Astrocyte (in vitro differentiated cells and primary cell): Measurements from ENCODE around the gene FMN1. TPM values are rescaled to one million over a fixed set of nuclear protein-coding genes. Genes with fewer than 3 reads are reported as not detected.

Experiments used
- DNase-seq: peaks from one replicate; pipeline ENCODE4 v3.0.0-alpha.2; 2010; ENCODE audit warnings: low read depth
- FAIRE-seq: peaks from 2 replicates; lab custom pipeline; 2011; peaks lifted over from hg19 to GRCh38; lab: Jason Lieb, UNC
- H2AFZ ChIP-seq: 2 replicates; pipeline ENCODE4 v1.6.0; 2012; ENCODE audit warnings: low read depth, low read length, inconsistent platforms
- H3K27ac ChIP-seq: 2 replicates; pipeline ENCODE4 v1.5.1; 2011; ENCODE audit warnings: low read depth, low read length, inconsistent platforms
- H3K27me3 ChIP-seq: 2 replicates; pipeline ENCODE4 v1.6.0; 2011; ENCODE audit warnings: low read length, inconsistent platforms; ENCODE audit not compliant: insufficient read depth
- H3K36me3 ChIP-seq: 2 replicates; pipeline ENCODE4 v1.5.1; 2011; ENCODE audit warnings: low read length, inconsistent platforms; ENCODE audit not compliant: insufficient read depth
- H3K4me1 ChIP-seq: 2 replicates; pipeline ENCODE4 v1.5.1; 2011; ENCODE audit warnings: low read length, inconsistent platforms; ENCODE audit not compliant: insufficient read depth
- H3K4me2 ChIP-seq: 2 replicates; pipeline ENCODE4 v1.6.0; 2012; ENCODE audit warnings: low read length, inconsistent platforms
- H3K4me3 ChIP-seq: 2 replicates; pipeline ENCODE4 v1.5.1; 2011; ENCODE audit warnings: low read depth, mild to moderate bottlenecking, low read length, inconsistent platforms; ENCODE audit not compliant: insufficient read depth
- H3K79me2 ChIP-seq: 2 replicates; pipeline ENCODE4 v1.6.0; 2012; ENCODE audit warnings: mild to moderate bottlenecking, low read length, inconsistent platforms; ENCODE audit not compliant: insufficient read depth
- H3K9ac ChIP-seq: 2 replicates; pipeline ENCODE4 v1.6.0; 2012; ENCODE audit warnings: mild to moderate bottlenecking, low read length, inconsistent platforms
- H3K9me3 ChIP-seq: 2 replicates; pipeline ENCODE4 v1.5.1; 2012; ENCODE audit warnings: low read depth, mild to moderate bottlenecking, low read length, inconsistent platforms; ENCODE audit not compliant: insufficient read depth
- H4K20me1 ChIP-seq: 2 replicates; pipeline ENCODE4 v1.6.0; 2012; ENCODE audit warnings: low read length, inconsistent platforms; ENCODE audit not compliant: insufficient read depth
- H3K27ac Mint-ChIP-seq: one replicate; pipeline ENCODE4 v1.8.0; 2021; ENCODE audit warnings: mild to moderate bottlenecking, mixed read lengths; ENCODE audit not compliant: unreplicated experiment
- H3K27me3 Mint-ChIP-seq: one replicate; pipeline ENCODE4 v1.8.0; 2021; ENCODE audit warnings: low read depth, mixed read lengths; ENCODE audit not compliant: unreplicated experiment
- H3K36me3 Mint-ChIP-seq: one replicate; pipeline ENCODE4 v1.8.0; 2021; ENCODE audit warnings: low read depth, mixed read lengths; ENCODE audit not compliant: unreplicated experiment
- H3K4me1 Mint-ChIP-seq: one replicate; pipeline ENCODE4 v1.8.0; 2021; ENCODE audit warnings: low read depth, mixed read lengths; ENCODE audit not compliant: unreplicated experiment
- H3K4me3 Mint-ChIP-seq: one replicate; pipeline ENCODE4 v1.8.0; 2021; ENCODE audit warnings: mild to moderate bottlenecking, moderate library complexity, mixed read lengths; ENCODE audit not compliant: unreplicated experiment
- H3K9me3 Mint-ChIP-seq: one replicate; pipeline ENCODE4 v1.8.0; 2021; ENCODE audit warnings: mild to moderate bottlenecking, mixed read lengths; ENCODE audit not compliant: unreplicated experiment
- EZH2 ChIP-seq: IDR thresholded peaks from 2 replicates; pipeline ENCODE4 v1.6.1; 2012; ENCODE audit warnings: mild to moderate bottlenecking, low read length, inconsistent platforms; ENCODE audit not compliant: insufficient read depth
- total RNA-seq: library from RNA; stranded (reverse); gene quantifications from 2 replicates; pipeline ENCODE4 v1.2.1, GENCODE V29; 2021
- TF ChIP-seq, protein P1 (sequence below): IDR thresholded peaks from 2 replicates; pipeline ENCODE4 v1.5.1; 2011; ENCODE audit warnings: low read depth, mild to moderate bottlenecking, inconsistent platforms, low read length, moderate library complexity; ENCODE audit not compliant: insufficient read depth

The FMN1 gene
- total RNA-seq, 1 donor from 2014 or later, result 5.3 TPM

DNA sequence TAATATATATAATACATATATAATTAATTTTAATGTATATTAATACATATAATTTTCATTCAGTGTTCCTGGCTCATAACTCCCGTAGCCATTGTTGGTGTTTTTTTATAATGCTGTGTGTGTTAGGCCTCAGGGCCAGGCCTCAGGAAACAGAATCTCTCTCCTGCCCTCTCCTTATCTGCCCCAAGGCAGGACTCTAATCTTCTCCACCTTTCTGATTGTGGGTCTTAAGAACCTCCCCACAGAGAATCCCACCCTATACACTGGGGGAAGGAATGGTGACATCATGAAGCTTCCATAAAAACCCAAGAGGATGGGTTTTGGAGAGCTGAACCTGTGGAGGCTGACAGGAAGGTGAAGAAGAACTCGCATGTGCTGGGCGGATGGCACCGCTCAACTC lies 4.0 kb upstream of the FMN1 start:
- peaks cover 27% of the 10 kb centered on the region for H3K4me1 ChIP-seq
- H3K4me1 Mint-ChIP-seq, result peaks cover 24% of the 10 kb centered on the region
- H3K9me3 Mint-ChIP-seq, result no peaks in the 10 kb centered on the region
- H3K79me2 ChIP-seq, result no peaks in the 10 kb centered on the region
- no peaks in the 10 kb centered on the region for H4K20me1 ChIP-seq
- peak overlapping the region; percentile 53 for H3K27ac Mint-ChIP-seq
- H3K27me3 Mint-ChIP-seq, result peaks cover 5% of the 10 kb centered on the region
- no peaks in the 10 kb centered on the region for H3K36me3 ChIP-seq
- no peak overlapping the region for H3K27ac ChIP-seq
- no peak overlapping the region for H3K9ac ChIP-seq
- H3K4me3 ChIP-seq, result no peak overlapping the region
- no peak overlapping the region for H2AFZ ChIP-seq
- no peak overlapping the region for H3K4me3 Mint-ChIP-seq
- no peaks in the 10 kb centered on the region for H3K36me3 Mint-ChIP-seq
- no peaks in the 10 kb centered on the region for H3K9me3 ChIP-seq
- DNase-seq, result no peak
- no peak for TF ChIP-seq EZH2
- TF ChIP-seq, protein P1, sequence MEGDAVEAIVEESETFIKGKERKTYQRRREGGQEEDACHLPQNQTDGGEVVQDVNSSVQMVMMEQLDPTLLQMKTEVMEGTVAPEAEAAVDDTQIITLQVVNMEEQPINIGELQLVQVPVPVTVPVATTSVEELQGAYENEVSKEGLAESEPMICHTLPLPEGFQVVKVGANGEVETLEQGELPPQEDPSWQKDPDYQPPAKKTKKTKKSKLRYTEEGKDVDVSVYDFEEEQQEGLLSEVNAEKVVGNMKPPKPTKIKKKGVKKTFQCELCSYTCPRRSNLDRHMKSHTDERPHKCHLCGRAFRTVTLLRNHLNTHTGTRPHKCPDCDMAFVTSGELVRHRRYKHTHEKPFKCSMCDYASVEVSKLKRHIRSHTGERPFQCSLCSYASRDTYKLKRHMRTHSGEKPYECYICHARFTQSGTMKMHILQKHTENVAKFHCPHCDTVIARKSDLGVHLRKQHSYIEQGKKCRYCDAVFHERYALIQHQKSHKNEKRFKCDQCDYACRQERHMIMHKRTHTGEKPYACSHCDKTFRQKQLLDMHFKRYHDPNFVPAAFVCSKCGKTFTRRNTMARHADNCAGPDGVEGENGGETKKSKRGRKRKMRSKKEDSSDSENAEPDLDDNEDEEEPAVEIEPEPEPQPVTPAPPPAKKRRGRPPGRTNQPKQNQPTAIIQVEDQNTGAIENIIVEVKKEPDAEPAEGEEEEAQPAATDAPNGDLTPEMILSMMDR, result no peak
- no peak overlapping the region for H3K4me2 ChIP-seq
- H3K27me3 ChIP-seq, result peaks cover 4% of the 10 kb centered on the region
- FAIRE-seq, result no peak

DNA sequence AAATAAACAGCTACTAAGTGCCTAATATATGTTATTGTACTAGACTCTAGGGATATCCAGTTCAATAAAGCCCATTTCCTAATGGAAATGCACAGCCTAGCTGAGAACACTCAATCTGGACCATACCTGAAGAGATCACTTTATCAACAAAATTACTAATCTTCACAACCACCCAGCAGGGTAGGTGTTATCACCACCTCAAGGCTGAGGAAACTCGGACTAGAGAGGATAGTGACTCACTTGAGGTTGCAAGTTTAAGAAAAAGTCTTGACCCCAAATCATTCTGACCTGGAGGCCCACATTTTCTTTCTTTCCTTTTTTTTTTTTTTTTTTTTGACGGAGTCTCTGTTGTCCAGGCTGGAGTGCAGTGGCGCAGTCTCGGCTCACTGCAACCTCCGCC lies 3.1 kb upstream of the FMN1 start:
- Histone ChIP-seq H3K4me3 (no peak overlapping the region), H3K9me3 (no peaks in the 10 kb centered on the region), H3K27me3 (peaks cover 12% of the 10 kb centered on the region), H3K27ac (no peak overlapping the region), H3K4me2 (no peak overlapping the region), H3K4me1 (peaks cover 27% of the 10 kb centered on the region), H2AFZ (no peak overlapping the region), H3K9ac (no peak overlapping the region), H3K79me2 (no peaks in the 10 kb centered on the region), H3K36me3 (no peaks in the 10 kb centered on the region), H4K20me1 (no peaks in the 10 kb centered on the region)
- DNase-seq (no peak), FAIRE-seq (no peak)
- no peaks in the 10 kb centered on the region for H3K36me3 Mint-ChIP-seq
- peaks cover 14% of the 10 kb centered on the region for H3K27me3 Mint-ChIP-seq
- no peak overlapping the region for H3K27ac Mint-ChIP-seq
- H3K4me3 Mint-ChIP-seq, result no peak overlapping the region
- H3K9me3 Mint-ChIP-seq, result no peaks in the 10 kb centered on the region
- TF ChIP-seq, protein P1, result no peak
- no peak for TF ChIP-seq EZH2
- H3K4me1 Mint-ChIP-seq, result peaks cover 24% of the 10 kb centered on the region

DNA sequence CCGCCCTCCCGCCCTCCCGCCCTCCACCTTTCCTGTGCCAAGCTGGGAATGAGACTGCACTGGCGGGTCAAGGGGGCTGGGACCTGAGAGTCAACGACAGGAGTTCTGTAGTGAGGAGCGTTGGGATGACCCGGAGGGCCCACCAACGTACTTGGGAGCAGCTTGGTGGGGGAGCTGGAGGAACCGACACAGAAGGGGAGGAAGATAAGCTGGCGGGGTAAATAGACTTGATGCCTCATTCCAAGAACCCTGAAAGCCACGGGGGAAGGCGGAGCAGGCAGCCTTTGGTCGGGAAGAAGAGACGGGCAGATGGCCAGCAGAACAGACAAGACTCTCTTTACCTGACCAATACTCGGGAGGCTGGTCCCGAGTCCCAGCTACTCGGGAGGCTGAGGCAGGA lies 277 bp downstream of the FMN1 start:
- no peak for TF ChIP-seq EZH2
- TF ChIP-seq, protein P1, result no peak
- no peaks in the 10 kb centered on the region for H3K9me3 ChIP-seq
- H3K9ac ChIP-seq, result peak overlapping the region; percentile 4
- DNase-seq (no peak), FAIRE-seq (no peak)
- no peak overlapping the region for H3K27ac ChIP-seq
- peak overlapping the region; percentile 94 for H3K4me2 ChIP-seq
- peak overlapping the region; percentile 60 for H3K4me3 ChIP-seq
- no peaks in the 10 kb centered on the region for H4K20me1 ChIP-seq
- Mint-ChIP-seq H3K27ac (peak overlapping the region; percentile 89), H3K9me3 (no peaks in the 10 kb centered on the region), H3K4me1 (peaks cover 1% of the 10 kb centered on the region), H3K36me3 (no peaks in the 10 kb centered on the region), H3K27me3 (peaks cover 33% of the 10 kb centered on the region), H3K4me3 (peak overlapping the region; percentile 80)
- H3K4me1 ChIP-seq, result peaks cover 9% of the 10 kb centered on the region
- H3K79me2 ChIP-seq, result no peaks in the 10 kb centered on the region
- H3K27me3 ChIP-seq, result peaks cover 15% of the 10 kb centered on the region
- no peaks in the 10 kb centered on the region for H3K36me3 ChIP-seq
- H2AFZ ChIP-seq, result peak overlapping the region; percentile 98
